K562 (cell line): ENCODE measurements around the gene DCLK2. TPM values are rescaled to one million over a fixed set of nuclear protein-coding genes. Genes with fewer than 3 reads are reported as not detected.
A peak's percentile ranks its signal among the peaks of the same experiment; 100 is the strongest.

Experiments
- ATAC-seq: fragments of 200-7000 bp; cut with Tn5 transposase; 3 replicates; pipeline ENCODE4 v1.9.1; 2020; ENCODE audit warnings: moderate library complexity
- BruUV-seq: library from RNA; stranded (reverse); fragments of 400-500 nt; replicated peaks from 2 replicates; lab custom pipeline; 2021; lab: Mats Ljungman, UMichigan
- CTCF ChIA-PET: fragments of 300-600 bp; formaldehyde crosslinking; extraction: SDS; loops from one replicate; lab custom pipeline; 2021; ENCODE audit warnings: low intra/inter-chr PET ratio; lab: Yijun Ruan, JAX
- POLR2A ChIA-PET: fragments of 300-600, 350-650 bp; sonication (Branson Sonifier 250); formaldehyde crosslinking; extraction: SDS; loops from one replicate; lab custom pipeline; 2021; ENCODE audit warnings: antibody characterized with exemption, inconsistent platforms; lab: Yijun Ruan, JAX
- DNase-seq, 4 experiments: peaks; one replicate each; pipeline versions ENCODE4 v3.0.0 to v3.0.0-alpha.2; 2011 to 2018; ENCODE audit warnings: low spot score in 3 of 4, mixed read lengths in 3 of 4; ENCODE audit errors: extremely low read depth in 1 of 4
- FAIRE-seq: peaks from 2 replicates; lab custom pipeline; 2011; peaks lifted over from hg19 to GRCh38; lab: Jason Lieb, UNC
- H2AFZ ChIP-seq: 2 replicates; pipeline ENCODE4 v1.6.0; 2011; ENCODE audit warnings: low read depth, low read length, control low read depth, inconsistent platforms
- H3K27ac ChIP-seq: fragments of 200-600 bp; 3 replicates; pipeline ENCODE4 v1.8.0; 2011; ENCODE audit warnings: low read depth, mild to moderate bottlenecking, control low read depth, inconsistent platforms, low read length, moderate library complexity, mixed read lengths; ENCODE audit errors: extremely low read depth
- H3K27me3 ChIP-seq, 2 experiments: fragments of 300-600 bp in 1 of 2; 2 replicates in 1 of 2; 3 replicates in 1 of 2; pipeline versions ENCODE4 v1.6.0 to v1.8.0; 2011; ENCODE audit warnings: inconsistent platforms in 2 of 2, low read length in 2 of 2, mild to moderate bottlenecking in 1 of 2, mixed read lengths in 1 of 2, moderate library complexity in 1 of 2; ENCODE audit not compliant: control insufficient read depth in 2 of 2, insufficient read depth in 2 of 2
- H3K36me3 ChIP-seq: fragments of 300-600 bp; 3 replicates; pipeline ENCODE4 v1.8.0; 2011; ENCODE audit warnings: mild to moderate bottlenecking, low read length, inconsistent platforms; ENCODE audit not compliant: control insufficient read depth, insufficient read depth
- H3K4me1 ChIP-seq, 2 experiments: fragments of 200-600 bp in 1 of 2; replicated peaks in 1 of 2; 2 replicates in 1 of 2; 3 replicates in 1 of 2; pipeline versions ENCODE4 v1.5.1 to v1.8.0; 2011; ENCODE audit warnings: inconsistent platforms in 2 of 2, low read length in 2 of 2, mild to moderate bottlenecking in 1 of 2, mixed read lengths in 1 of 2, moderate library complexity in 1 of 2; ENCODE audit not compliant: control insufficient read depth in 2 of 2, insufficient read depth in 2 of 2
- H3K4me2 ChIP-seq: 2 replicates; pipeline ENCODE4 v1.6.1; 2011; ENCODE audit warnings: low read length, control low read depth, inconsistent platforms, mixed read lengths; ENCODE audit not compliant: insufficient read depth
- H3K4me3 ChIP-seq: fragments of 200-600 bp; sonication (generic), shearing (Covaris generic); 2 replicates; pipeline ENCODE4 v1.5.1; 2016; ENCODE audit warnings: control low read depth, inconsistent platforms
- H3K79me2 ChIP-seq: fragments of 200-600 bp; 3 replicates; pipeline ENCODE4 v1.8.0; 2011; ENCODE audit warnings: low read length, inconsistent platforms; ENCODE audit not compliant: control insufficient read depth, insufficient read depth
- H3K9ac ChIP-seq, 2 experiments: 2 replicates each; pipeline versions ENCODE4 v1.6.0 to v1.6.1; 2011; ENCODE audit warnings: low read depth in 2 of 2, low read length in 2 of 2, control low read depth in 1 of 2, inconsistent platforms in 1 of 2, mild to moderate bottlenecking in 1 of 2, mixed read lengths in 1 of 2; ENCODE audit not compliant: insufficient read depth in 1 of 2
- H3K9me1 ChIP-seq: one replicate; pipeline ENCODE4 v1.6.0; 2011; ENCODE audit warnings: inconsistent platforms, mild to moderate bottlenecking, low read length, moderate library complexity; ENCODE audit not compliant: control insufficient read depth, insufficient read depth
- H3K9me3 ChIP-seq: replicated peaks from 2 replicates; pipeline ENCODE4 v1.5.1; 2011; ENCODE audit warnings: low read depth, low read length, inconsistent platforms; ENCODE audit not compliant: control insufficient read depth, insufficient read depth
- H4K20me1 ChIP-seq: replicated peaks from 2 replicates; pipeline ENCODE4 v1.6.1; 2011; ENCODE audit warnings: low read length, inconsistent platforms, mixed read lengths; ENCODE audit not compliant: control insufficient read depth, insufficient read depth
- ADNP ChIP-seq: fragments of 200-800 bp; sonication (Bioruptor generic); IDR thresholded peaks from 2 replicates; pipeline ENCODE4 v1.6.1; 2016; ENCODE audit warnings: missing genetic modification characterization, missing compliant biosample characterization
- ASH1L ChIP-seq: fragments of 450-650 bp; IDR thresholded peaks from 2 replicates; pipeline ENCODE4 v1.6.1; 2018; ENCODE audit warnings: borderline replicate concordance, mild to moderate bottlenecking, low read depth; ENCODE audit not compliant: partially characterized antibody
- CHAMP1 ChIP-seq: fragments of 450-650 bp; IDR thresholded peaks from 2 replicates; pipeline ENCODE4 v1.6.1; 2016; ENCODE audit warnings: mild to moderate bottlenecking
- DACH1 ChIP-seq: fragments of 450-650 bp; IDR thresholded peaks from 2 replicates; pipeline ENCODE4 v1.6.1; 2018; ENCODE audit not compliant: partially characterized antibody
- HNRNPK ChIP-seq: fragments of 200-400 bp; formaldehyde crosslinking; IDR thresholded peaks from one replicate; pipeline ENCODE4 v1.6.1; 2018; ENCODE audit warnings: mild to moderate bottlenecking, low read depth, low read length; ENCODE audit not compliant: poor library complexity, severe bottlenecking
- LARP7 ChIP-seq: fragments of 450-650 bp; IDR thresholded peaks from 2 replicates; pipeline ENCODE4 v1.6.1; 2016
- LEF1 ChIP-seq: fragments of 450-650 bp; IDR thresholded peaks from 2 replicates; pipeline ENCODE4 v1.6.1; 2016; ENCODE audit warnings: mild to moderate bottlenecking
- MEIS2 ChIP-seq: fragments of 450-650 bp; IDR thresholded peaks from 2 replicates; pipeline ENCODE4 v1.6.1; 2014; ENCODE audit warnings: mild to moderate bottlenecking; ENCODE audit not compliant: partially characterized antibody
- RAD21 ChIP-seq, 2 experiments: fragments of 250-450 bp in 1 of 2; fragments of 450-650 bp in 1 of 2; sonication (Bioruptor Pico) in 1 of 2; formaldehyde crosslinking in 1 of 2; IDR thresholded peaks in 1 of 2; conservative IDR thresholded peaks in 1 of 2; 2 replicates each; pipeline versions ENCODE4 v1.4.0 to v1.8.0; 2020 to 2022; ENCODE audit warnings: mild to moderate bottlenecking in 2 of 2, moderate library complexity in 1 of 2
- RBFOX2 ChIP-seq: fragments of 200-400 bp; formaldehyde crosslinking; IDR thresholded peaks from 2 replicates; pipeline ENCODE4 v1.6.1; 2017; ENCODE audit warnings: low read depth, mild to moderate bottlenecking, low read length, moderate library complexity
- RCOR1 ChIP-seq, 2 experiments: IDR thresholded peaks; 2 replicates each; pipeline ENCODE4 v1.6.1; 2012; ENCODE audit warnings: low read depth in 2 of 2, low read length in 2 of 2, borderline replicate concordance in 1 of 2, improper control_type of control experiment in 1 of 2
- RHOXF2B ChIP-seq: fragments of 250-450 bp; sonication (Bioruptor Pico); conservative IDR thresholded peaks from 2 replicates; pipeline ENCODE4 v1.5.1; 2021
- SNRNP70 ChIP-seq: fragments of 200-400 bp; formaldehyde crosslinking; optimal IDR thresholded peaks from 2 replicates; pipeline ENCODE3; 2017; ENCODE audit warnings: low read depth, low read length
- TAF9B ChIP-seq: fragments of 450-650 bp; IDR thresholded peaks from 2 replicates; pipeline ENCODE4 v1.6.1; 2018; ENCODE audit warnings: mild to moderate bottlenecking; ENCODE audit not compliant: partially characterized antibody
- TAL1 ChIP-seq: fragments of 450-650 bp; IDR thresholded peaks from 2 replicates; pipeline ENCODE4 v1.6.1; 2016; ENCODE audit warnings: mild to moderate bottlenecking
- ZNF134 ChIP-seq: fragments of 250-450 bp; sonication (Bioruptor Pico); conservative IDR thresholded peaks from 2 replicates; pipeline ENCODE4 v1.4.0; 2020
- WGBS: fragments of 100-300 bp; shearing (Covaris generic); methylation state at CpG from one replicate; pipeline ENCODE4 v1.1.6; 2016; ENCODE audit warnings: low coverage, mixed read lengths; ENCODE audit not compliant: insufficient coverage; ENCODE audit errors: missing lambda C conversion rate; 5-methylcytosine and 5-hydroxymethylcytosine counted together
- in situ Hi-C: fragments of 300-500 bp; cut with MboI; formaldehyde crosslinking; loops from 4 replicates; pipeline ENCODE4 v1.15.0; 2018; ENCODE audit warnings: inconsistent platforms, mixed read lengths
- intact Hi-C: fragments of 100-400 bp; cut with micrococcal nuclease; formaldehyde crosslinking; loops from 2 replicates; pipeline ENCODE4 v1.14.2; 2022
- polyA plus RNA-seq, 8 experiments: library from polyadenylated mRNA; depleted of rRNA in 4 of 8; stranded (reverse) in 5 of 8; unstranded in 3 of 8; fragments of >200 nt; fragmentation: Nextera tagmentation in 2 of 8; fragmentation: Illumina TruSeq in 1 of 8; extraction: Ambion mirVana in 2 of 8; extraction: Trizol in 1 of 8; gene quantifications; 2 replicates each; pipeline versions ENCODE4 v1.2.1 to v1.2.3, GENCODE V29; 2011 to 2014; ENCODE audit warnings: inconsistent platforms in 1 of 8, missing spikeins in 1 of 8
- total RNA-seq, 7 experiments: library from RNA; depleted of rRNA in 6 of 7; stranded (reverse); fragments of >200 nt in 6 of 7; fragmentation: Illumina TruSeq in 2 of 7; extraction: Trizol in 2 of 7; gene quantifications; 2 replicates each; pipeline versions ENCODE4 v1.2.1 to v1.2.3, GENCODE V29; 2011 to 2021; ENCODE audit warnings: low replicate concordance in 1 of 7
- TF ChIP-seq, protein P1 (sequence below), 2 experiments: IDR thresholded peaks in 1 of 2; conservative IDR thresholded peaks in 1 of 2; 2 replicates each; pipeline ENCODE4 v1.6.1; 2016; ENCODE audit warnings: low read depth in 2 of 2, mild to moderate bottlenecking in 1 of 2, missing compliant biosample characterization in 1 of 2, missing genetic modification characterization in 1 of 2, moderate library complexity in 1 of 2
- TF ChIP-seq, protein P2 (sequence below): fragments of 450-650 bp; IDR thresholded peaks from 2 replicates; pipeline ENCODE4 v1.6.1; 2016

Gene DCLK2
- total and polyA plus RNA-seq, 9 of the 15 experiments (the other 6 are each of a cell fraction or from before 2014, with no cell fraction given): not detected

DNA sequence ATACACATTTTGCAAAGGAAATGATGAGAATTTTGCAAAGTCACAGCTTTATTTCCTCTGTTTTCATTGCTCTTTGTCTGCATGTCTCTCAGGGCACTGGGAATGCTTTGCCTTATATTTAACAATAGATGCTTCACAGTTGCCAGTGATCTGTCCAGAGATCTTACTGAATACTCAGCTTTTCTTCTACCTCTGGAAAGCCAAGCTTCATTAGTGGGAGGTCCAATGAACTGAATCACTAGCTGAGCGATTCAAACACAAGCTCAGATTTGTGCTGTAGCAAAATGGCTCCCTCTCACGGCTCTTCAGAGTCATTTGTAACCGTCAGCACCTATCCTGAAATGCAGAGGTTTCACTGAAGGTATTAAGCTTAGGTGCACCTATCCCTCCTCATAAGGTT, 138.9 kb downstream of the DCLK2 start:
- no peaks in the 10 kb centered on the region for H3K4me1 ChIP-seq
- H3K27me3 ChIP-seq: no peaks in the 10 kb centered on the region
- no peak overlapping the region for H2AFZ ChIP-seq
- no peak overlapping the region for H3K4me2 ChIP-seq
- CTCF ChIA-PET: no interaction called here
- no peak overlapping the region for H3K27ac ChIP-seq
- peak; percentile 72 for ATAC-seq
- no peak overlapping the region for H3K9ac ChIP-seq
- H4K20me1 ChIP-seq: no peaks in the 10 kb centered on the region
- no peaks in the 10 kb centered on the region for H3K9me1 ChIP-seq
- 0% methylated on average over 3 of the region's 3 CpGs for WGBS
- in situ Hi-C loops (loop anchor here (25.0 kb wide), 1 partner anchor 230 kb away; no protein-coding TSS in a partner anchor), intact Hi-C loops (no loop called here)
- BruUV-seq: no TSS peak
- H3K9me3 ChIP-seq: no peaks in the 10 kb centered on the region
- no peaks in the 10 kb centered on the region for H3K36me3 ChIP-seq
- H3K79me2 ChIP-seq: no peaks in the 10 kb centered on the region
- no peak overlapping the region for H3K4me3 ChIP-seq
- DNase-seq: peak in 1 of 4 experiments; percentile 18
- peak; percentile 56 for FAIRE-seq
- POLR2A ChIA-PET: no interaction called here
- no peak for TF ChIP-seq ASH1L
- TF ChIP-seq DACH1: no peak
- TF ChIP-seq TAF9B: no peak
- TF ChIP-seq ADNP (tag): no peak
- TF ChIP-seq LARP7: no peak
- no peak for TF ChIP-seq RHOXF2B
- 0 out of 4 replicates have a peak, but pooled peaks of 1 of the 2 experiments have one; percentile 31 for TF ChIP-seq RCOR1 (IDR thresholded peaks at IDR 0.05; ENCODE audit: borderline replicate concordance in 1 of 2, low read depth in 2 of 2, low read length in 2 of 2)
- peak; percentile 5 to 44; a peak in 1 of 4 replicates for TF ChIP-seq RAD21 (CRISPR knock-in tag; conservative IDR thresholded peaks at IDR 0.05 in 1 of 2, IDR thresholded peaks at IDR 0.05 in 1 of 2)
- no peak for TF ChIP-seq CHAMP1
- TF ChIP-seq LEF1: no peak
- TF ChIP-seq RBFOX2: no peak
- no peak for TF ChIP-seq SNRNP70
- no peak for TF ChIP-seq ZNF134 (CRISPR knock-in tag)
- peak; percentile 22 for TF ChIP-seq MEIS2
- TF ChIP-seq HNRNPK: no peak
- TF ChIP-seq, protein P1, sequence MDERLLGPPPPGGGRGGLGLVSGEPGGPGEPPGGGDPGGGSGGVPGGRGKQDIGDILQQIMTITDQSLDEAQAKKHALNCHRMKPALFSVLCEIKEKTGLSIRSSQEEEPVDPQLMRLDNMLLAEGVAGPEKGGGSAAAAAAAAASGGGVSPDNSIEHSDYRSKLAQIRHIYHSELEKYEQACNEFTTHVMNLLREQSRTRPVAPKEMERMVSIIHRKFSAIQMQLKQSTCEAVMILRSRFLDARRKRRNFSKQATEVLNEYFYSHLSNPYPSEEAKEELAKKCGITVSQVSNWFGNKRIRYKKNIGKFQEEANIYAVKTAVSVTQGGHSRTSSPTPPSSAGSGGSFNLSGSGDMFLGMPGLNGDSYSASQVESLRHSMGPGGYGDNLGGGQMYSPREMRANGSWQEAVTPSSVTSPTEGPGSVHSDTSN (CRISPR knock-in tag; IDR thresholded peaks at IDR 0.05; ENCODE audit: low read depth): no peak
- TF ChIP-seq, protein P1 (tag; conservative IDR thresholded peaks at IDR 0.05; ENCODE audit: low read depth): 0 out of 2 replicates have a peak, but pooled peaks have one; percentile 26
- TF ChIP-seq TAL1: no peak
- TF ChIP-seq, protein P2, sequence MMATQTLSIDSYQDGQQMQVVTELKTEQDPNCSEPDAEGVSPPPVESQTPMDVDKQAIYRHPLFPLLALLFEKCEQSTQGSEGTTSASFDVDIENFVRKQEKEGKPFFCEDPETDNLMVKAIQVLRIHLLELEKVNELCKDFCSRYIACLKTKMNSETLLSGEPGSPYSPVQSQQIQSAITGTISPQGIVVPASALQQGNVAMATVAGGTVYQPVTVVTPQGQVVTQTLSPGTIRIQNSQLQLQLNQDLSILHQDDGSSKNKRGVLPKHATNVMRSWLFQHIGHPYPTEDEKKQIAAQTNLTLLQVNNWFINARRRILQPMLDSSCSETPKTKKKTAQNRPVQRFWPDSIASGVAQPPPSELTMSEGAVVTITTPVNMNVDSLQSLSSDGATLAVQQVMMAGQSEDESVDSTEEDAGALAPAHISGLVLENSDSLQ: peak; percentile 37; the same call in 1 of the 2 replicates
